Measurements from ENCODE around the gene AOX1. TPM values are rescaled to one million over a fixed set of nuclear protein-coding genes. Genes with fewer than 3 reads are reported as not detected.

The AOX1 gene
- total RNA-seq, 1 experiment from 2014 or later = 3.5 TPM

GRCh38 chr2:200664770-200665494, 79.1 kb downstream of the AOX1 start:
- Histone ChIP-seq H3K23ac (ENCODE audit: insufficient read length, low read depth, low read length) (no peak overlapping the region), H4K20me1 (ENCODE audit: control insufficient read depth, insufficient read depth, insufficient read length) (no peaks in the 10 kb centered on the region), H2AFZ (ENCODE audit: low read length) (no peak overlapping the region), H3K56ac (ENCODE audit: insufficient read length, low read depth, low read length) (no peak overlapping the region), H3K9me3 (ENCODE audit: control insufficient read depth, low read depth, low read length) (no peaks in the 10 kb centered on the region), H3T11ph (ENCODE audit: low read length) (no peak overlapping the region), H3K4me2 (ENCODE audit: insufficient read depth, insufficient read length, low read length) (no peak overlapping the region), H3K18ac (ENCODE audit: insufficient read length, low read depth, low read length) (no peak overlapping the region), H2AK5ac (ENCODE audit: insufficient read length, low read length) (no peak overlapping the region), H2BK120ac (ENCODE audit: low read depth, low read length, poor library complexity, severe bottlenecking) (no peak overlapping the region), H4K5ac (ENCODE audit: insufficient read length, low read depth, low read length) (no peak overlapping the region), H4K8ac (replicated peaks; ENCODE audit: insufficient read length, low read depth, low read length) (no peak overlapping the region), H3K4ac (ENCODE audit: low read depth, low read length) (no peak overlapping the region), H3K27me3 (ENCODE audit: insufficient read depth, low read length) (no peaks in the 10 kb centered on the region), H3K4me1 (ENCODE audit: insufficient read depth, low read length) (no peaks in the 10 kb centered on the region), H2BK20ac (ENCODE audit: low read depth, low read length, poor library complexity, severe bottlenecking) (no peak overlapping the region), H3K9ac (ENCODE audit: extremely low read depth, insufficient read length, low read length) (no peak overlapping the region), H2BK12ac (ENCODE audit: insufficient read length, low read depth, low read length) (no peak overlapping the region), H3K14ac (ENCODE audit: insufficient read depth, low read length) (no peak overlapping the region), H2BK15ac (ENCODE audit: low read depth, low read length) (no peak overlapping the region), H3K27ac (ENCODE audit: insufficient read length, low read depth, low read length) (no peak overlapping the region), H3K79me2 (ENCODE audit: insufficient read depth, low read length) (no peaks in the 10 kb centered on the region), H3K79me1 (ENCODE audit: insufficient read depth, low read depth, low read length, poor library complexity, severe bottlenecking) (no peaks in the 10 kb centered on the region), H2BK5ac (ENCODE audit: insufficient read length, low read length) (no peak overlapping the region), H3K23me2 (ENCODE audit: insufficient read length, low read depth, low read length, poor library complexity, severe bottlenecking) (no peaks in the 10 kb centered on the region), H4K91ac (ENCODE audit: insufficient read length, low read depth, low read length) (no peak overlapping the region)
- no peak overlapping the region for H3K4me3 Mint-ChIP-seq
- DNase-seq = no peak
- TF ChIP-seq CTCF (conservative IDR thresholded peaks at IDR 0.05) = no peak
- no peaks in the 10 kb centered on the region for H3K9me3 Mint-ChIP-seq
- peaks cover 2% of the 10 kb centered on the region; the same call in 1 of the 2 replicates for H3K27me3 Mint-ChIP-seq (ENCODE audit: low read depth)
- no peaks in the 10 kb centered on the region; a peak in 1 of 7 replicates for H3K36me3 Mint-ChIP-seq (ENCODE audit: insufficient read depth in 1 of 3, low read depth in 3 of 3)
- peaks cover 0 to 5% of the 10 kb centered on the region in 2 experiments; a peak in 1 of 4 replicates for H3K4me1 Mint-ChIP-seq
- no peak overlapping the region for H3K27ac Mint-ChIP-seq
- WGBS (ENCODE audit: extremely low coverage, insufficient read length, low lambda C conversion rate) = no CpG with 5 or more reads among the region's 6 CpGs

Data from H9 (cell line).